Right lobe of liver (tissue), 4 donors: ENCODE results near the gene SNX3.

Experiments used
- POLR2A ChIP-seq: fragments of 450-650 bp; IDR thresholded peaks from one replicate; pipeline ENCODE4 v1.6.1; 2017; ENCODE audit warnings: antibody characterized with exemption, mild to moderate bottlenecking
- TF ChIP-seq, protein P1 (sequence below), 4 donors: fragments of 200-600 bp in 3 of 4; fragments of 450-650 bp in 1 of 4; IDR thresholded peaks; one replicate each; pipeline versions ENCODE4 v1.5.1 to v1.8.0; 2016 to 2022; ENCODE audit warnings: antibody characterized with exemption in 4 of 4, mild to moderate bottlenecking in 2 of 4
- donor health status: DM: no; HTN: no; CAD: no.
- donor health status: DM: no; HTN: no; CAD: no.
- donor health status: DM: no; HTN: yes; CAD: no.

DNA sequence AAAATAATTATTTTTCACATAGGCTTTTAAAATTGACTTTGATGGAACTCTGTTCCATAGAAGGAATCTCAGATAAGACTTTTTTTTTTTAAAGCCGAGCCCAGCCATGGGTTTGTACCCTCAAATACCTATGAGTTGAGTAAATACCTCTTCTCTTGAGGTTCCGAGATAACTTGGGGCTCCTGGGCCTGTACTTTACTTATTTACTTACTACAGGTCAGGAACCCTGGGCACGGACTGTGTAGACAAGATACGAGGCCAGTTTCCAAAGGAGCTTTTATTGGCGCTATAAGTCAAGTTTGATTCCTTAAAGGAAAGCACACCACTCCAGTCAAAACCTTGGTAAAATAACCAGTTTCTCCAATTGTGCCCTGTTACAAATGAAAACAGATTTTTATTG is 41.5 kb upstream of the SNX3 start:
- TF ChIP-seq, protein P1, sequence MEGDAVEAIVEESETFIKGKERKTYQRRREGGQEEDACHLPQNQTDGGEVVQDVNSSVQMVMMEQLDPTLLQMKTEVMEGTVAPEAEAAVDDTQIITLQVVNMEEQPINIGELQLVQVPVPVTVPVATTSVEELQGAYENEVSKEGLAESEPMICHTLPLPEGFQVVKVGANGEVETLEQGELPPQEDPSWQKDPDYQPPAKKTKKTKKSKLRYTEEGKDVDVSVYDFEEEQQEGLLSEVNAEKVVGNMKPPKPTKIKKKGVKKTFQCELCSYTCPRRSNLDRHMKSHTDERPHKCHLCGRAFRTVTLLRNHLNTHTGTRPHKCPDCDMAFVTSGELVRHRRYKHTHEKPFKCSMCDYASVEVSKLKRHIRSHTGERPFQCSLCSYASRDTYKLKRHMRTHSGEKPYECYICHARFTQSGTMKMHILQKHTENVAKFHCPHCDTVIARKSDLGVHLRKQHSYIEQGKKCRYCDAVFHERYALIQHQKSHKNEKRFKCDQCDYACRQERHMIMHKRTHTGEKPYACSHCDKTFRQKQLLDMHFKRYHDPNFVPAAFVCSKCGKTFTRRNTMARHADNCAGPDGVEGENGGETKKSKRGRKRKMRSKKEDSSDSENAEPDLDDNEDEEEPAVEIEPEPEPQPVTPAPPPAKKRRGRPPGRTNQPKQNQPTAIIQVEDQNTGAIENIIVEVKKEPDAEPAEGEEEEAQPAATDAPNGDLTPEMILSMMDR (IDR thresholded peaks at IDR 0.05) = no peak
- no peak for TF ChIP-seq POLR2A
